ENCODE data around the gene MAD1L1.

DNA sequence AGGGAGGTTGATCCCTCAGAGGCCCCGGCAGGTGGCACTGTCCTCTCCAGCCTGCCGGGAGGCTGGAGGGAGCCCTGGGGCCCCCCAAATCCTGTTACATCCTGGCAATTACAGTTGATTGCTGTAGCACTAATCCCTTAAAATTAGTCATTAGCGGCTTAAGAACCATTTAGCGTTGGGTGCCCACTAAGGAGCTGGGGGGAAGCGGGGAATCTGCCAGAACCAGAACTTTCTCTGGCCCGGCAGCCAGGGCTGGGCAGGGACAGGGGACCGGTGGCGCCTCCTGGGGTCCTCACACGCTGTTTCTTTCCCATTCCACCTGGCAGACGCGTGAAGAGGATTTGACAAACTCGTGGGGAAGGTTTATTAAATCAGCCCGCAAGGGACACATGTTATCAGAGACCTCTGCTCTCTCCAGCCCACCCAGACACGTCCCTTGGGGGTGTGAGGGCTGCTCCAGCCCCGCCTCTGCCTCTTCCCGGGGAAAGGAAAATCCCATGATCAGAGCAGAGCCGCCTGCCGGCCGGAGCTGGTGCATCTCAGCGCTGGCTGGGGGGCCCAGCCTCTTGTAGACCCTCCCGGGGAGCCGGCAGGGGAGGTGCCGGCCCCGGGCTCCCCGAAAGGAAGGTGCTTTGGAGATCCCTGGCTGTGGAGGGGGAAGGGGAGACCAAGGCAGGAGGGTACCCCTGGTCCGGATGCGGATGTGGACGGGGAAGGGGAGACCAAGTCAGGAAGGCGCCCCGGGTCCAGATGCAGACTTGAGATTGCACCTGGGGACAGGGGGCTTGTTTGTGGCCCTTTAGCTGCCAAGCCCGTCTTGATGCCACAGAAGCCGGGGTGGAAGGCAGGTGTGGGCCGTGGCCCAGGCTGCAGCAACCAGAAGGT is 420.0 kb downstream of the MAD1L1 start:
- TF ChIP-seq, protein P1, sequence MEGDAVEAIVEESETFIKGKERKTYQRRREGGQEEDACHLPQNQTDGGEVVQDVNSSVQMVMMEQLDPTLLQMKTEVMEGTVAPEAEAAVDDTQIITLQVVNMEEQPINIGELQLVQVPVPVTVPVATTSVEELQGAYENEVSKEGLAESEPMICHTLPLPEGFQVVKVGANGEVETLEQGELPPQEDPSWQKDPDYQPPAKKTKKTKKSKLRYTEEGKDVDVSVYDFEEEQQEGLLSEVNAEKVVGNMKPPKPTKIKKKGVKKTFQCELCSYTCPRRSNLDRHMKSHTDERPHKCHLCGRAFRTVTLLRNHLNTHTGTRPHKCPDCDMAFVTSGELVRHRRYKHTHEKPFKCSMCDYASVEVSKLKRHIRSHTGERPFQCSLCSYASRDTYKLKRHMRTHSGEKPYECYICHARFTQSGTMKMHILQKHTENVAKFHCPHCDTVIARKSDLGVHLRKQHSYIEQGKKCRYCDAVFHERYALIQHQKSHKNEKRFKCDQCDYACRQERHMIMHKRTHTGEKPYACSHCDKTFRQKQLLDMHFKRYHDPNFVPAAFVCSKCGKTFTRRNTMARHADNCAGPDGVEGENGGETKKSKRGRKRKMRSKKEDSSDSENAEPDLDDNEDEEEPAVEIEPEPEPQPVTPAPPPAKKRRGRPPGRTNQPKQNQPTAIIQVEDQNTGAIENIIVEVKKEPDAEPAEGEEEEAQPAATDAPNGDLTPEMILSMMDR (IDR thresholded peaks at IDR 0.05; ENCODE audit: borderline replicate concordance, extremely low read depth, low read length, poor library complexity, severe bottlenecking): no peak
- TF ChIP-seq EZH2 (IDR thresholded peaks at IDR 0.05; ENCODE audit: borderline replicate concordance, low read depth, low read length, severe bottlenecking): no peak

Measured in DND-41 (cell line).